ENCODE data around the gene THSD7B. TPM values are rescaled to one million over a fixed set of nuclear protein-coding genes. Genes with fewer than 3 reads are reported as not detected.

Gene THSD7B
- total RNA-seq, 4 donors from 2014 or later, result 0.27 TPM; not detected in 3

GRCh38 chr2:136818839-136819238 lies 53.5 kb downstream of the THSD7B start:
- TF ChIP-seq POLR2A (IDR thresholded peaks at IDR 0.05), result no peak
- TF ChIP-seq CTCF (IDR thresholded peaks at IDR 0.05), result no peak
- no peak for TF ChIP-seq POLR2AphosphoS5 (IDR thresholded peaks at IDR 0.05)
- no peak for TF ChIP-seq EP300 (IDR thresholded peaks at IDR 0.05; ENCODE audit: low read depth)
- Histone ChIP-seq H3K4me3 (no peak overlapping the region), H3K9me3 (no peaks in the 10 kb centered on the region), H3K27me3 (no peaks in the 10 kb centered on the region), H3K36me3 (no peaks in the 10 kb centered on the region), H3K27ac (no peak overlapping the region), H3K4me1 (no peaks in the 10 kb centered on the region)
- WGBS, 2 donors (ENCODE audit: low coverage in 1 of 2), result 64 to 73% methylated on average over 4 of the region's 4 CpGs
- intact Hi-C loops (cut with DNase I; ENCODE audit: low total_unique reads) (no loop called here), in situ Hi-C loops (cut with MboI; ENCODE audit: low pct_ligation_motif_present in 1 of 4, low pct_unique_long_range_greater_than_20kb in 1 of 4, low sequenced_read_pairs in 3 of 4) (no loop called here)
- DNase-seq, result no peak

GRCh38 chr2:136823291-136823690 lies 57.9 kb downstream of the THSD7B start:
- no peaks in the 10 kb centered on the region for H3K27me3 ChIP-seq
- no peak overlapping the region for H3K4me3 ChIP-seq
- no peaks in the 10 kb centered on the region for H3K4me1 ChIP-seq
- intact Hi-C loops (cut with DNase I; ENCODE audit: low total_unique reads) (no loop called here), in situ Hi-C loops (cut with MboI; ENCODE audit: low pct_ligation_motif_present in 1 of 4, low pct_unique_long_range_greater_than_20kb in 1 of 4, low sequenced_read_pairs in 3 of 4) (no loop called here)
- no peaks in the 10 kb centered on the region for H3K9me3 ChIP-seq
- TF ChIP-seq EP300 (IDR thresholded peaks at IDR 0.05; ENCODE audit: low read depth) (no peak), POLR2A (IDR thresholded peaks at IDR 0.05) (no peak), POLR2AphosphoS5 (IDR thresholded peaks at IDR 0.05) (no peak), CTCF (IDR thresholded peaks at IDR 0.05) (no peak)
- no peak for DNase-seq
- no peak overlapping the region for H3K27ac ChIP-seq
- 70 to 84% methylated on average over 7 of the region's 7 CpGs for WGBS, 2 donors (ENCODE audit: low coverage in 1 of 2)
- no peaks in the 10 kb centered on the region for H3K36me3 ChIP-seq

- Histone ChIP-seq H3K4me3 (no peak overlapping the region), H3K27ac (no peak overlapping the region), H3K9me3 (no peaks in the 10 kb centered on the region), H3K36me3 (no peaks in the 10 kb centered on the region), H3K4me1 (no peaks in the 10 kb centered on the region), H3K27me3 (no peaks in the 10 kb centered on the region)
- DNase-seq, result no peak
- 88 to 89% methylated on average over 1 of the region's 1 CpG for WGBS, 2 donors (ENCODE audit: low coverage in 1 of 2)
- in situ Hi-C loops (cut with MboI; ENCODE audit: low pct_ligation_motif_present in 1 of 4, low pct_unique_long_range_greater_than_20kb in 1 of 4, low sequenced_read_pairs in 3 of 4) (no loop called here), intact Hi-C loops (cut with DNase I; ENCODE audit: low total_unique reads) (no loop called here)
- TF ChIP-seq POLR2AphosphoS5 (IDR thresholded peaks at IDR 0.05) (no peak), POLR2A (IDR thresholded peaks at IDR 0.05) (no peak), CTCF (IDR thresholded peaks at IDR 0.05) (no peak), EP300 (IDR thresholded peaks at IDR 0.05; ENCODE audit: low read depth) (no peak)
Observed at GRCh38 chr2:136828162-136828561, 62.8 kb downstream of the THSD7B start.

- WGBS, 2 donors (ENCODE audit: low coverage in 1 of 2), result 0 to 60% methylated on average over 1 of the region's 1 CpG
- H3K36me3 ChIP-seq, result no peaks in the 10 kb centered on the region
- no peak for DNase-seq
- no peaks in the 10 kb centered on the region for H3K27me3 ChIP-seq
- in situ Hi-C loops (cut with MboI; ENCODE audit: low pct_ligation_motif_present in 1 of 4, low pct_unique_long_range_greater_than_20kb in 1 of 4, low sequenced_read_pairs in 3 of 4), result no loop called here
- no peaks in the 10 kb centered on the region for H3K4me1 ChIP-seq
- no peaks in the 10 kb centered on the region for H3K9me3 ChIP-seq
- no peak for TF ChIP-seq POLR2AphosphoS5 (IDR thresholded peaks at IDR 0.05)
- TF ChIP-seq EP300 (IDR thresholded peaks at IDR 0.05; ENCODE audit: low read depth), result no peak
- TF ChIP-seq CTCF (IDR thresholded peaks at IDR 0.05), result no peak
- TF ChIP-seq POLR2A (IDR thresholded peaks at IDR 0.05), result no peak
- H3K27ac ChIP-seq, result no peak overlapping the region
- intact Hi-C loops (cut with DNase I; ENCODE audit: low total_unique reads), result no loop called here
- H3K4me3 ChIP-seq, result no peak overlapping the region
Observed at GRCh38 chr2:136828774-136829173, 63.4 kb downstream of the THSD7B start.
